ENCODE data around the gene TCP1. TPM values are rescaled to one million over a fixed set of nuclear protein-coding genes. Genes with fewer than 3 reads are reported as not detected.
"Not testable (repeated sequence)": the region's sequence is repeated elsewhere in the genome, so short reads cannot be mapped to it uniquely, and the experiment has no call there.

Gene TCP1
- total RNA-seq, 1 donor from 2014 or later, result 334 TPM

GRCh38 chr6:159828074-159828473 lies 38.7 kb upstream of the TCP1 start:
- H3K4me2 ChIP-seq, result no peak overlapping the region
- no peaks in the 10 kb centered on the region for H4K20me1 ChIP-seq (ENCODE audit: low read depth)
- no peak overlapping the region for H3K27ac ChIP-seq
- Mint-ChIP-seq H3K27ac (peak overlapping the region; percentile 90), H3K4me1 (peaks cover 11% of the 10 kb centered on the region), H3K9me3 (no peaks in the 10 kb centered on the region), H3K27me3 (ENCODE audit: insufficient read depth, low read depth) (peaks cover 3% of the 10 kb centered on the region), H3K36me3 (no peaks in the 10 kb centered on the region), H3K4me3 (no peak overlapping the region)
- H3K9ac ChIP-seq, result no peak overlapping the region
- H3K9me3 ChIP-seq (ENCODE audit: low read depth), result no peaks in the 10 kb centered on the region
- TF ChIP-seq CTCF (IDR thresholded peaks at IDR 0.05) (no peak), EZH2 (IDR thresholded peaks at IDR 0.05) (no peak), EZH2phosphoT487 (IDR thresholded peaks at IDR 0.05) (no peak)
- DNase-seq (ENCODE audit: low spot score), result no peak
- no peaks in the 10 kb centered on the region for H3K36me3 ChIP-seq
- no peaks in the 10 kb centered on the region for H3K4me1 ChIP-seq
- no peak overlapping the region for H3K4me3 ChIP-seq
- no peak overlapping the region for H2AFZ ChIP-seq (replicated peaks)
- H3K27me3 ChIP-seq, result no peaks in the 10 kb centered on the region
- H3F3A ChIP-seq (ENCODE audit: low read depth), result no peaks in the 10 kb centered on the region
- H3K79me2 ChIP-seq (ENCODE audit: low read depth), result no peaks in the 10 kb centered on the region

- H3K27me3 Mint-ChIP-seq (ENCODE audit: insufficient read depth, low read depth), result peaks cover 8% of the 10 kb centered on the region
- Histone ChIP-seq H3K36me3 (no peaks in the 10 kb centered on the region), H3K79me2 (ENCODE audit: low read depth) (no peaks in the 10 kb centered on the region), H3K27ac (no peak overlapping the region), H3F3A (ENCODE audit: low read depth) (no peaks in the 10 kb centered on the region), H3K9ac (no peak overlapping the region), H3K27me3 (no peaks in the 10 kb centered on the region), H3K4me1 (no peaks in the 10 kb centered on the region), H3K9me3 (ENCODE audit: low read depth) (no peaks in the 10 kb centered on the region), H3K4me3 (no peak overlapping the region), H4K20me1 (ENCODE audit: low read depth) (no peaks in the 10 kb centered on the region), H2AFZ (replicated peaks) (no peak overlapping the region), H3K4me2 (no peak overlapping the region)
- H3K27ac Mint-ChIP-seq, result no peak overlapping the region
- H3K4me1 Mint-ChIP-seq, result peaks cover 11% of the 10 kb centered on the region
- DNase-seq (ENCODE audit: low spot score), result no peak
- TF ChIP-seq CTCF (IDR thresholded peaks at IDR 0.05) (no peak), EZH2phosphoT487 (IDR thresholded peaks at IDR 0.05) (no peak), EZH2 (IDR thresholded peaks at IDR 0.05) (no peak)
- H3K36me3 Mint-ChIP-seq, result no peaks in the 10 kb centered on the region
- H3K9me3 Mint-ChIP-seq, result no peaks in the 10 kb centered on the region
- no peak overlapping the region for H3K4me3 Mint-ChIP-seq
Observed at GRCh38 chr6:159826968-159827647, 37.7 kb upstream of the TCP1 start.

- Histone ChIP-seq H3K4me2 (no peak overlapping the region), H3K9ac (no peak overlapping the region), H3K4me1 (no peaks in the 10 kb centered on the region), H3K9me3 (ENCODE audit: low read depth) (no peaks in the 10 kb centered on the region), H3K27ac (no peak overlapping the region), H4K20me1 (ENCODE audit: low read depth) (no peaks in the 10 kb centered on the region), H3K27me3 (no peaks in the 10 kb centered on the region), H3K36me3 (no peaks in the 10 kb centered on the region), H3K79me2 (ENCODE audit: low read depth) (no peaks in the 10 kb centered on the region), H2AFZ (replicated peaks) (no peak overlapping the region), H3F3A (ENCODE audit: low read depth) (no peaks in the 10 kb centered on the region), H3K4me3 (no peak overlapping the region)
- no peak overlapping the region for H3K27ac Mint-ChIP-seq
- H3K27me3 Mint-ChIP-seq (ENCODE audit: insufficient read depth, low read depth), result peaks cover 8% of the 10 kb centered on the region
- H3K4me3 Mint-ChIP-seq, result no peak overlapping the region
- H3K9me3 Mint-ChIP-seq, result no peaks in the 10 kb centered on the region
- no peak for TF ChIP-seq EZH2 (IDR thresholded peaks at IDR 0.05)
- no peak for TF ChIP-seq EZH2phosphoT487 (IDR thresholded peaks at IDR 0.05)
- no peak for TF ChIP-seq CTCF (IDR thresholded peaks at IDR 0.05)
- no peak for DNase-seq (ENCODE audit: low spot score)
- no peaks in the 10 kb centered on the region for H3K36me3 Mint-ChIP-seq
- peaks cover 9% of the 10 kb centered on the region for H3K4me1 Mint-ChIP-seq
Observed at GRCh38 chr6:159826004-159826403, 36.6 kb upstream of the TCP1 start.

- H3K36me3 ChIP-seq; H3K27me3 ChIP-seq; H4K20me1 ChIP-seq (ENCODE audit: low read depth); H3K4me3 ChIP-seq; H3K4me3 Mint-ChIP-seq; H3K4me1 ChIP-seq; DNase-seq (ENCODE audit: low spot score); H3K27ac ChIP-seq; H3K9me3 Mint-ChIP-seq; H3K27me3 Mint-ChIP-seq (ENCODE audit: insufficient read depth, low read depth); H3F3A ChIP-seq (ENCODE audit: low read depth); H3K27ac Mint-ChIP-seq; H3K79me2 ChIP-seq (ENCODE audit: low read depth); H3K9ac ChIP-seq; H2AFZ ChIP-seq (replicated peaks); H3K36me3 Mint-ChIP-seq; H3K4me2 ChIP-seq; H3K9me3 ChIP-seq (ENCODE audit: low read depth): not testable (repeated sequence)
- H3K4me1 Mint-ChIP-seq, result peaks cover 15% of the 10 kb centered on the region
Observed at GRCh38 chr6:159824690-159825089, 35.3 kb upstream of the TCP1 start.

Data from neural progenitor cell (in vitro differentiated cells).